ENCODE results near the gene CFAP46. TPM values are rescaled to one million over a fixed set of nuclear protein-coding genes. Genes with fewer than 3 reads are reported as not detected.
A peak's percentile ranks its signal among the peaks of the same experiment; 100 is the strongest.
"Not testable (repeated sequence)": the region's sequence is repeated elsewhere in the genome, so short reads cannot be mapped to it uniquely, and the experiment has no call there.

Gene CFAP46
- total and polyA plus RNA-seq, 9 of the 15 experiments (the other 6 are each of a cell fraction or from before 2014, with no cell fraction given): not detected

DNA sequence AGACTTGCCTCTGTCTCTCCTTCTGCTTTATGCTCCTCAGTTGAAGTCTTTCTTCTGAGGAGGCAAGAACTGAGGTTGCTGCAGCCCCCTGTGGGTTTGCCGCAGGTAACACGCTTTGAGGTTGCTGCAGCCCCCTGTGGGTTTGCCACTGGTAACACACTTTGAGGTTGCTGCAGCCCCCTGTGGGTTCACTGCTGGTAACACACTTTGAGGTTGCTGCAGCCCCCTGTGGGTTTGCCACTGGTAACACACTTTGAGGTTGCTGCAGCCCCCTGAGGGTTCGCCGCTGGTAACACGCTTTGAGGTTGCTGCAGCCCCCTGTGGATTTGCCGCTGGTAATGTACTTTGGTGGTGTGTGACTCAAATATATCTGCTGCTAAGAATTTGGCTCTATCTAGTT lies 48.6 kb downstream of the CFAP46 start:
- TF ChIP-seq, protein P1, sequence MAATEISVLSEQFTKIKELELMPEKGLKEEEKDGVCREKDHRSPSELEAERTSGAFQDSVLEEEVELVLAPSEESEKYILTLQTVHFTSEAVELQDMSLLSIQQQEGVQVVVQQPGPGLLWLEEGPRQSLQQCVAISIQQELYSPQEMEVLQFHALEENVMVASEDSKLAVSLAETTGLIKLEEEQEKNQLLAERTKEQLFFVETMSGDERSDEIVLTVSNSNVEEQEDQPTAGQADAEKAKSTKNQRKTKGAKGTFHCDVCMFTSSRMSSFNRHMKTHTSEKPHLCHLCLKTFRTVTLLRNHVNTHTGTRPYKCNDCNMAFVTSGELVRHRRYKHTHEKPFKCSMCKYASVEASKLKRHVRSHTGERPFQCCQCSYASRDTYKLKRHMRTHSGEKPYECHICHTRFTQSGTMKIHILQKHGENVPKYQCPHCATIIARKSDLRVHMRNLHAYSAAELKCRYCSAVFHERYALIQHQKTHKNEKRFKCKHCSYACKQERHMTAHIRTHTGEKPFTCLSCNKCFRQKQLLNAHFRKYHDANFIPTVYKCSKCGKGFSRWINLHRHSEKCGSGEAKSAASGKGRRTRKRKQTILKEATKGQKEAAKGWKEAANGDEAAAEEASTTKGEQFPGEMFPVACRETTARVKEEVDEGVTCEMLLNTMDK (IDR thresholded peaks at IDR 0.05; ENCODE audit: borderline replicate concordance, insufficient read depth, low read depth, low read length, poor library complexity, severe bottlenecking): peak; percentile 31
- peak; percentile 40; the same call in 1 of the 2 replicates for TF ChIP-seq ZBTB7A (IDR thresholded peaks at IDR 0.05; ENCODE audit: borderline replicate concordance, control insufficient read depth, low read depth, low read length)
- TF ChIP-seq, protein P2, sequence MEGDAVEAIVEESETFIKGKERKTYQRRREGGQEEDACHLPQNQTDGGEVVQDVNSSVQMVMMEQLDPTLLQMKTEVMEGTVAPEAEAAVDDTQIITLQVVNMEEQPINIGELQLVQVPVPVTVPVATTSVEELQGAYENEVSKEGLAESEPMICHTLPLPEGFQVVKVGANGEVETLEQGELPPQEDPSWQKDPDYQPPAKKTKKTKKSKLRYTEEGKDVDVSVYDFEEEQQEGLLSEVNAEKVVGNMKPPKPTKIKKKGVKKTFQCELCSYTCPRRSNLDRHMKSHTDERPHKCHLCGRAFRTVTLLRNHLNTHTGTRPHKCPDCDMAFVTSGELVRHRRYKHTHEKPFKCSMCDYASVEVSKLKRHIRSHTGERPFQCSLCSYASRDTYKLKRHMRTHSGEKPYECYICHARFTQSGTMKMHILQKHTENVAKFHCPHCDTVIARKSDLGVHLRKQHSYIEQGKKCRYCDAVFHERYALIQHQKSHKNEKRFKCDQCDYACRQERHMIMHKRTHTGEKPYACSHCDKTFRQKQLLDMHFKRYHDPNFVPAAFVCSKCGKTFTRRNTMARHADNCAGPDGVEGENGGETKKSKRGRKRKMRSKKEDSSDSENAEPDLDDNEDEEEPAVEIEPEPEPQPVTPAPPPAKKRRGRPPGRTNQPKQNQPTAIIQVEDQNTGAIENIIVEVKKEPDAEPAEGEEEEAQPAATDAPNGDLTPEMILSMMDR (IDR thresholded peaks at IDR 0.05 in 2 of 3, conservative IDR thresholded peaks at IDR 0.05 in 1 of 3; ENCODE audit: insufficient read depth in 2 of 3, low read depth in 1 of 3, low read length in 3 of 3): peak; percentile 63 to 98 (median 76)
- H3K4me3 ChIP-seq; ATAC-seq; BruUV-seq (replicated peaks); intact Hi-C loops (cut with micrococcal nuclease); H3K27ac ChIP-seq (ENCODE audit: extremely low read depth, low read depth, low read length); H2AFZ ChIP-seq (ENCODE audit: low read depth, low read length); H3K4me1 ChIP-seq (replicated peaks in 1 of 2; ENCODE audit: control insufficient read depth in 2 of 2, insufficient read depth in 2 of 2, low read length in 2 of 2); FAIRE-seq; H3K9me1 ChIP-seq (ENCODE audit: control insufficient read depth, insufficient read depth, low read length); H3K9ac ChIP-seq (ENCODE audit: insufficient read depth in 1 of 2, low read depth in 2 of 2, low read length in 2 of 2); H3K36me3 ChIP-seq (ENCODE audit: control insufficient read depth, insufficient read depth, low read length); H3K9me3 ChIP-seq (replicated peaks; ENCODE audit: control insufficient read depth, insufficient read depth, low read depth, low read length); H4K20me1 ChIP-seq (replicated peaks; ENCODE audit: control insufficient read depth, insufficient read depth, low read length); in situ Hi-C loops (cut with MboI); H3K79me2 ChIP-seq (ENCODE audit: control insufficient read depth, insufficient read depth, low read length): not testable (repeated sequence)
- DNase-seq (ENCODE audit: extremely low read depth in 1 of 4, low spot score in 3 of 4): peak in 1 of 4 experiments; percentile 9
- peaks cover 6 to 29% of the 10 kb centered on the region in 2 experiments; a peak in 4 of 5 replicates for H3K27me3 ChIP-seq (ENCODE audit: control insufficient read depth in 2 of 2, insufficient read depth in 2 of 2, low read length in 2 of 2)
- 0 out of 2 replicates have a peak overlapping the region, but pooled peaks have one; percentile 29 for H3K4me2 ChIP-seq (ENCODE audit: insufficient read depth, low read length)
- ChIA-PET POLR2A (interaction anchor here (0.7 kb wide), 1 partner anchor 88 kb away, joined by 4 read pairs; no protein-coding TSS in a partner anchor), CTCF (ENCODE audit: low intra/inter-chr PET ratio) (interaction anchor here (0.9 to 1.1 kb wide), 2 partner anchors 57 to 239 kb away, joined by 4 read pairs; no protein-coding TSS in a partner anchor)
- 0% methylated on average over 6 of the region's 6 CpGs for WGBS (ENCODE audit: insufficient coverage, low coverage, missing lambda C conversion rate)
